ENCODE data around the gene SNAP47.

SNAP47 gene

DNA sequence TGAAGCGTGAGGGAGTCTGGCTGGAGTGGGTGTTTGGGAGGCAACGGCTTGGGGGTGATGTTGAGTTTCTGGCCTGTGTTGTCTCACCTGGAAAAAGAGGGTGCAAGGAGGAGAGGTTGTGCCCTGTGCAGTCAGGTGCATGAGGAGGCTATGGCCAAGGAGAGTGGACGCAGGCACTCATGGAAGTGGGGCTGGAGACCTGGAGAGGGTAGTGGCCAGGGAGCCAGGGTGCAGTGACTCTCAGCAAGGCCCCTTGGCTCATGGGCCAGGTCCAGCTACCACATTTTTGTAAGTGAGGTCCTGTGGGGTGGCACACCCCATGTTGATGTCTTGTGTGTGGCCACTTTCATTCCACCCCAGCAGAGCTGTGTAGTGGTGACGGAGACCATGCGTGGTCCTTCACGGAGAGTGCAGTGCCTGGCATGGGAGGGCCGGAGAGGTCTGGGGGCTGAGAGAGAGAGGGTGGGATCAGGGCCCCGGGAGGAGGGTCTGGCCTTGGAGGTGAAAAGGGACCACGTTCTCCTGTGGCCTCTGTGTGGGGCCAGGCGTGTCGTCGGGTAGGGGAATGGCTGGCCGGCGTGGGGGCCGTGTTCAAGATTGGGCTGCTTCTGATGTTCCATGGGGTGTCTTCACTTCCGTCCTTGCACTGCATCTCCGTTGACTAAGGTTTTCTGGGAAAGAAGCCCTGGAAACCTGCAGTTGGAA lies 6.1 kb downstream of the SNAP47 start:
- TF ChIP-seq PPARA (CRISPR knock-in tag; IDR thresholded peaks at IDR 0.05; ENCODE audit: borderline replicate concordance) (no peak), SNAI2 (CRISPR knock-in tag; IDR thresholded peaks at IDR 0.05) (no peak), ZFP3 (CRISPR knock-in tag; IDR thresholded peaks at IDR 0.05) (no peak), BACH2 (CRISPR knock-in tag; IDR thresholded peaks at IDR 0.05; ENCODE audit: borderline replicate concordance) (no peak), ESRRG (CRISPR knock-in tag; IDR thresholded peaks at IDR 0.05) (no peak), ARNTL (CRISPR knock-in tag; IDR thresholded peaks at IDR 0.05; ENCODE audit: borderline replicate concordance, low read depth) (no peak), ZC3H10 (CRISPR knock-in tag; IDR thresholded peaks at IDR 0.05) (no peak)
- TF ChIP-seq, protein P1, sequence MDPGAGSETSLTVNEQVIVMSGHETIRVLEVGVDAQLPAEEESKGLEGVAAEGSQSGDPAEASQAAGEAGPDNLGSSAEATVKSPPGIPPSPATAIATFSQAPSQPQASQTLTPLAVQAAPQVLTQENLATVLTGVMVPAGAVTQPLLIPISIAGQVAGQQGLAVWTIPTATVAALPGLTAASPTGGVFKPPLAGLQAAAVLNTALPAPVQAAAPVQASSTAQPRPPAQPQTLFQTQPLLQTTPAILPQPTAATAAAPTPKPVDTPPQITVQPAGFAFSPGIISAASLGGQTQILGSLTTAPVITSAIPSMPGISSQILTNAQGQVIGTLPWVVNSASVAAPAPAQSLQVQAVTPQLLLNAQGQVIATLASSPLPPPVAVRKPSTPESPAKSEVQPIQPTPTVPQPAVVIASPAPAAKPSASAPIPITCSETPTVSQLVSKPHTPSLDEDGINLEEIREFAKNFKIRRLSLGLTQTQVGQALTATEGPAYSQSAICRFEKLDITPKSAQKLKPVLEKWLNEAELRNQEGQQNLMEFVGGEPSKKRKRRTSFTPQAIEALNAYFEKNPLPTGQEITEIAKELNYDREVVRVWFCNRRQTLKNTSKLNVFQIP (CRISPR knock-in tag; IDR thresholded peaks at IDR 0.05; ENCODE audit: borderline replicate concordance, low read depth), result no peak
- no peak for ATAC-seq

DNA sequence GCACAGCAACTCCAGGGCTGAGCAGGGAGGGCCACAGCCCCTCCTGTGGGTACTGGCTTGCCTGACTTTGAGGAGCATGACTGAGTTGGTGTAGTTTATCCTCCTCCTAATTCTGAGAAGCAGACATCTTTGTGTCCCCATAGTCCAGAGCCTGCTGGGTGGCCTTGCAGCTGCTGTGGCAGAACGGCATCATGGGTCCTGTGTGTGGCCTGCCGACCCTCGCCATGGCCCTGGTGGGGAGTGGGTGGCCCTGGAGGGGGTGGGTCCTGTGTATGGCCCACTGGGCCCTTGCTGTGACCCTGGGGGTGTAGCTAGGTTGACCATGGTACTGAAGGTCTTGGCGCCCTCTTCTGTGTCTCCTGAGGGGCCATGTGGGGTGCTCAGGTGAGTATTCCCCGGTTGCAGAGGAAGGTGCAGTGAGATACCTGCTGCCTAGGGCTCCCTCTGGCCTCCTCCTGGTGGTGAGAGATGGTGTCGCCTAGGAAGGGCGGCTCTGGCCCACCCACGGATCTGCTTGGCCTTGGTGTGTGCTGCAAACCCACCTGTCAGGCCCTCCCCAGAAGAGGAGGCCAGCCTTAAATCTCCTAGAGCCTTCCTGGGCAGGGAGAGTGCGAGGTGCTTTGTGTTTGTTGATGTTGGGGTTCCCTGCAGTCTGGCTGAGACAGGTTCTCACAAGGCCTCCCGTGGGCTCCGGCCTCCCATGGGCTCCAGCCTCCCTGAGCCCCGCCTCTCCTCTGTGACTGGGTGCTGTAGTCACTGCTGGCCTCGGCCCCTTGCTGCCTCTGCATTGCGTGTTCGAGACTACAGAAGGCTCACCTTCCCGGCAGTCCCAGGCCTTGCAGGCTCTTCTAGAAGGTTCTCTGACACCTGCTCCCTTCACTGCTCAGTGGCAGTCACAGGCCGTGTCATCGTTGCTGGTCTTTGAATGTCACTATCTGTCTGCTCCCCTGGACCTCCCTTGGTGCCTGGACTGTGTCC lies 7.8 kb downstream of the SNAP47 start:
- ATAC-seq, result no peak; the same call in 2 of the 3 replicates
- TF ChIP-seq SNAI2 (CRISPR knock-in tag; IDR thresholded peaks at IDR 0.05) (no peak), TOX (CRISPR knock-in tag; IDR thresholded peaks at IDR 0.05; ENCODE audit: borderline replicate concordance) (no peak), ZNF565 (CRISPR knock-in tag; conservative IDR thresholded peaks at IDR 0.05; ENCODE audit: low read depth) (no peak), ARNTL (CRISPR knock-in tag; IDR thresholded peaks at IDR 0.05; ENCODE audit: borderline replicate concordance, low read depth) (no peak), TCF4 (CRISPR knock-in tag; IDR thresholded peaks at IDR 0.05; ENCODE audit: borderline replicate concordance) (no peak), ZNF70 (CRISPR knock-in tag; IDR thresholded peaks at IDR 0.05) (no peak), ZFP30 (CRISPR knock-in tag; IDR thresholded peaks at IDR 0.05) (no peak)
- TF ChIP-seq, protein P2, sequence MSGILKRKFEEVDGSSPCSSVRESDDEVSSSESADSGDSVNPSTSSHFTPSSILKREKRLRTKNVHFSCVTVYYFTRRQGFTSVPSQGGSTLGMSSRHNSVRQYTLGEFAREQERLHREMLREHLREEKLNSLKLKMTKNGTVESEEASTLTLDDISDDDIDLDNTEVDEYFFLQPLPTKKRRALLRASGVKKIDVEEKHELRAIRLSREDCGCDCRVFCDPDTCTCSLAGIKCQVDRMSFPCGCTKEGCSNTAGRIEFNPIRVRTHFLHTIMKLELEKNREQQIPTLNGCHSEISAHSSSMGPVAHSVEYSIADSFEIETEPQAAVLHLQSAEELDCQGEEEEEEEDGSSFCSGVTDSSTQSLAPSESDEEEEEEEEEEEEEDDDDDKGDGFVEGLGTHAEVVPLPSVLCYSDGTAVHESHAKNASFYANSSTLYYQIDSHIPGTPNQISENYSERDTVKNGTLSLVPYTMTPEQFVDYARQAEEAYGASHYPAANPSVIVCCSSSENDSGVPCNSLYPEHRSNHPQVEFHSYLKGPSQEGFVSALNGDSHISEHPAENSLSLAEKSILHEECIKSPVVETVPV (CRISPR knock-in tag; IDR thresholded peaks at IDR 0.05), result no peak

DNA sequence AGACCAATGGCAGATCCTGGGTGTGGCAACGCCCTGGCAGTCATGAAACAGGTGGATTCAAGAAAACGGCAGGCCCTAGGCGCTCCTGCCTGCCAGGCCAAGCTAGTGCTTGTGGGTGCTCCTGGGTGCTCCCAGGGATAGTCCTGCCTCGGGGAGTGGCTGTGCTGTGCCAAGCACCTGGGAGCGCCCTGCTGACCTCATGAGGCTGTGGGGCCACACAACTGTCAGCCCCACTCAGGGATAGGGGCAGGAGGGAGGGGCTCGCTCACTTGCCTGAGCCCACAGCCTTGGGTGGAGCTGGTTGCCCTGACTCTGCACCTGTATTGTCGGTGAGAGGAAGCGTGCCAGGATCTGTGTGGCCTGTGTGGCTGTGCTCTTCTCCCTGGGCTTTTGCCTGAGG lies 9.4 kb downstream of the SNAP47 start:
- TF ChIP-seq ESRRG (CRISPR knock-in tag; IDR thresholded peaks at IDR 0.05) (no peak), OSR1 (CRISPR knock-in tag; IDR thresholded peaks at IDR 0.05) (no peak), ARNTL (CRISPR knock-in tag; IDR thresholded peaks at IDR 0.05; ENCODE audit: borderline replicate concordance, low read depth) (no peak), ZFP3 (CRISPR knock-in tag; IDR thresholded peaks at IDR 0.05) (no peak), SNAI2 (CRISPR knock-in tag; IDR thresholded peaks at IDR 0.05) (no peak), TCF4 (CRISPR knock-in tag; IDR thresholded peaks at IDR 0.05; ENCODE audit: borderline replicate concordance) (no peak), PPARA (CRISPR knock-in tag; IDR thresholded peaks at IDR 0.05; ENCODE audit: borderline replicate concordance) (no peak), ZFP30 (CRISPR knock-in tag; IDR thresholded peaks at IDR 0.05) (no peak), ISL1 (CRISPR knock-in tag; IDR thresholded peaks at IDR 0.05) (no peak), ZNF8 (CRISPR knock-in tag; IDR thresholded peaks at IDR 0.05) (no peak), TOX (CRISPR knock-in tag; IDR thresholded peaks at IDR 0.05; ENCODE audit: borderline replicate concordance) (no peak), CSDC2 (CRISPR knock-in tag; IDR thresholded peaks at IDR 0.05) (no peak)
- TF ChIP-seq, protein P1 (CRISPR knock-in tag; IDR thresholded peaks at IDR 0.05; ENCODE audit: borderline replicate concordance, low read depth), result no peak
- TF ChIP-seq, protein P3, sequence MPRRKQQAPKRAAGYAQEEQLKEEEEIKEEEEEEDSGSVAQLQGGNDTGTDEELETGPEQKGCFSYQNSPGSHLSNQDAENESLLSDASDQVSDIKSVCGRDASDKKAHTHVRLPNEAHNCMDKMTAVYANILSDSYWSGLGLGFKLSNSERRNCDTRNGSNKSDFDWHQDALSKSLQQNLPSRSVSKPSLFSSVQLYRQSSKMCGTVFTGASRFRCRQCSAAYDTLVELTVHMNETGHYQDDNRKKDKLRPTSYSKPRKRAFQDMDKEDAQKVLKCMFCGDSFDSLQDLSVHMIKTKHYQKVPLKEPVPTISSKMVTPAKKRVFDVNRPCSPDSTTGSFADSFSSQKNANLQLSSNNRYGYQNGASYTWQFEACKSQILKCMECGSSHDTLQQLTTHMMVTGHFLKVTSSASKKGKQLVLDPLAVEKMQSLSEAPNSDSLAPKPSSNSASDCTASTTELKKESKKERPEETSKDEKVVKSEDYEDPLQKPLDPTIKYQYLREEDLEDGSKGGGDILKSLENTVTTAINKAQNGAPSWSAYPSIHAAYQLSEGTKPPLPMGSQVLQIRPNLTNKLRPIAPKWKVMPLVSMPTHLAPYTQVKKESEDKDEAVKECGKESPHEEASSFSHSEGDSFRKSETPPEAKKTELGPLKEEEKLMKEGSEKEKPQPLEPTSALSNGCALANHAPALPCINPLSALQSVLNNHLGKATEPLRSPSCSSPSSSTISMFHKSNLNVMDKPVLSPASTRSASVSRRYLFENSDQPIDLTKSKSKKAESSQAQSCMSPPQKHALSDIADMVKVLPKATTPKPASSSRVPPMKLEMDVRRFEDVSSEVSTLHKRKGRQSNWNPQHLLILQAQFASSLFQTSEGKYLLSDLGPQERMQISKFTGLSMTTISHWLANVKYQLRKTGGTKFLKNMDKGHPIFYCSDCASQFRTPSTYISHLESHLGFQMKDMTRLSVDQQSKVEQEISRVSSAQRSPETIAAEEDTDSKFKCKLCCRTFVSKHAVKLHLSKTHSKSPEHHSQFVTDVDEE (CRISPR knock-in tag; IDR thresholded peaks at IDR 0.05), result no peak
- no peak for ATAC-seq

Data from SK-N-SH treated with all-trans-retinoic acid at 6 μM for 48 hours (cell line).